ENCODE results near the gene MATR3. TPM values are rescaled to one million over a fixed set of nuclear protein-coding genes. Genes with fewer than 3 reads are reported as not detected.
"Not testable (repeated sequence)": the region's sequence is repeated elsewhere in the genome, so short reads cannot be mapped to it uniquely, and the experiment has no call there.

Gene MATR3
- polyA plus RNA-seq, 1 donor = 753 TPM

GRCh38 chr5:139343476-139343875, 49.9 kb downstream of the MATR3 start:
- DNase-seq = no peak

- no peak for DNase-seq
These were observed 50.6 kb downstream of the MATR3 start for GRCh38 chr5:139344177-139344576.

- not testable (repeated sequence) for DNase-seq
These were observed 51.9 kb downstream of the MATR3 start for GRCh38 chr5:139345442-139345841.

GRCh38 chr5:139347863-139348262, 54.3 kb downstream of the MATR3 start:
- DNase-seq = not testable (repeated sequence)

- no peak for DNase-seq
These were observed 60.6 kb downstream of the MATR3 start for GRCh38 chr5:139354186-139354585.

- DNase-seq = not testable (repeated sequence)
These were observed 62.4 kb downstream of the MATR3 start for GRCh38 chr5:139355900-139356299.

- DNase-seq = no peak
These were observed 64.5 kb downstream of the MATR3 start for GRCh38 chr5:139358064-139358463.

- no peak for DNase-seq
These were observed 66.8 kb downstream of the MATR3 start for GRCh38 chr5:139360384-139360783.

GRCh38 chr5:139361835-139362429, 68.4 kb downstream of the MATR3 start:
- no peak for DNase-seq

- no peak for DNase-seq
These were observed 70.4 kb downstream of the MATR3 start for GRCh38 chr5:139363937-139364336.

GRCh38 chr5:139364466-139364865, 70.9 kb downstream of the MATR3 start:
- DNase-seq = no peak

GRCh38 chr5:139368613-139369012, 75.1 kb downstream of the MATR3 start:
- DNase-seq = no peak

- DNase-seq = no peak
These were observed 75.6 kb downstream of the MATR3 start for GRCh38 chr5:139369181-139369580.

- DNase-seq = no peak
These were observed 78.2 kb downstream of the MATR3 start for GRCh38 chr5:139371482-139372435.

GRCh38 chr5:139374909-139375308, 81.4 kb downstream of the MATR3 start:
- no peak for DNase-seq

- DNase-seq = no peak
These were observed 82.8 kb downstream of the MATR3 start for GRCh38 chr5:139376364-139376763.

GRCh38 chr5:139377226-139377625, 83.7 kb downstream of the MATR3 start:
- DNase-seq = no peak

- DNase-seq = no peak
These were observed 84.7 kb downstream of the MATR3 start for GRCh38 chr5:139378101-139378825.

GRCh38 chr5:139378941-139379361, 85.4 kb downstream of the MATR3 start:
- no peak for DNase-seq

GRCh38 chr5:139379626-139380449, 86.3 kb downstream of the MATR3 start:
- no peak for DNase-seq

All from left kidney (tissue), 2 donors.